NCI-H146 (cell line): ENCODE results near the gene WRAP73.
"Not testable (repeated sequence)": the region's sequence is repeated elsewhere in the genome, so short reads cannot be mapped to it uniquely, and the experiment has no call there.

Experiments
- DNase-seq: peaks from one replicate; lab custom pipeline; 2025; lab: John Stamatoyannopoulos, UW

WRAP73 gene

DNA sequence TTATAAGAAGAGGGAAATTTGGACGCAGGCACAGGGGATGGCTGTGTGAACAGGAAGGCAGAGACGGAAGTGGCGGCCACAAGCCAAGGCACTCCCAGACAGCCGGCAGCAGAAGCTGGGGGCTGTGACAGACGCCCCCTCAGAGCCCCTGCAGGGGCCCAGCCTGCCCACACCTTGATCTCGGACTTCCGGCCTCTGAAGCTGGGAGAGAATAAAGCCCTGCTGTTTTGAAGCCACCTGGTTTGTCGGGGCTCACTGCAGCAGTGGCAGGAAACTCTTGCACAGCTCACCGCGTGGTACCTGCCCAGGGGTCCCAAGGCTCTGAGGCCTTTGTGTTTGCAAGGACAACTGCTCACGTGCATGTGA lies 52.3 kb downstream of the WRAP73 start:
- peak; percentile 24 for DNase-seq

DNA sequence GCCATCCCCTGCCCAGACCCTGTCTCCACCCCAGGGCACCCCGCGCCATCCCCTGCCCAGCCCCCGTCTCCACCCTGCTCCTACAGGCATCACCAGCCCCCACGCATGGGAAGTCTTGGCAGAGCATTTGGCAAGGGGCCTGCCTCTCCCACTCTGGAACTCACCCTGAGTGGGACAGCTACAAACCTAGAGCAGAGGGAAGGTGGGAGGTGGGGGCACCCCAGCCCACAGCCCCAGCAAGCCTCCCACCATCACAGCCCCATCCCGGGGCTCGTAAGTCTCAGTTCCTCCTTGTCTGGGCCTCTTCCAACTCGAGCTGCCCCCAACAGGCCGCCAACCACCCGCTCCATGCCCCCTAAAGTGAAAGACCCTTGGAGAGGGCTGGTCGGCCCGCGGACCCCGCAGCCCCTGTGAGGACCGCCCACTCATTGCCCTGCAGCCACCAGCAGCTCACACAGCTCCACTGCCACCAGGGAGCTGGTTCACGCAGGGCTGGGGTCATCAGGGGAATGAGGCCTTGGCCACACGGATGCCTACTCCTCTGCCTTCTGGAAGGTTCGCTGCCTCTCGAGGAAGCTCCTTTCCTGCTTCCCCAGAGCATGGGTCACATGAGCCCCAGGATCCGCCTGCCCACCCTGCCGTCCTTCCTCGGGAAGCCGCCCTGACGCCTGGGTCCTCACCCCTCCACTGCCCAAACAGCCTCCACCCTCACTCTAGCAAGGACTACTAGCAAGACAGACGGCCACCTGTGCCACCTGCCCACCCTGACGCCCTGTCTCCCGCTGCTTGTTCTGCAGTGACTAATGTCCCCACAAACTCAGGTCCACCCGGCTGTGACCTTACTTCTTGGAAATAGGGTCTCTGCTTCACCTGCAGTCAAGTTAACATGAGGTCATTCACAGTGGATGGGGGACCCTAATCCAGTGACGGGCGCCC lies 53.0 kb downstream of the WRAP73 start:
- no peak for DNase-seq

GRCh38 chr1:3595949-3596348 lies 54.0 kb downstream of the WRAP73 start:
- DNase-seq, result no peak

DNA sequence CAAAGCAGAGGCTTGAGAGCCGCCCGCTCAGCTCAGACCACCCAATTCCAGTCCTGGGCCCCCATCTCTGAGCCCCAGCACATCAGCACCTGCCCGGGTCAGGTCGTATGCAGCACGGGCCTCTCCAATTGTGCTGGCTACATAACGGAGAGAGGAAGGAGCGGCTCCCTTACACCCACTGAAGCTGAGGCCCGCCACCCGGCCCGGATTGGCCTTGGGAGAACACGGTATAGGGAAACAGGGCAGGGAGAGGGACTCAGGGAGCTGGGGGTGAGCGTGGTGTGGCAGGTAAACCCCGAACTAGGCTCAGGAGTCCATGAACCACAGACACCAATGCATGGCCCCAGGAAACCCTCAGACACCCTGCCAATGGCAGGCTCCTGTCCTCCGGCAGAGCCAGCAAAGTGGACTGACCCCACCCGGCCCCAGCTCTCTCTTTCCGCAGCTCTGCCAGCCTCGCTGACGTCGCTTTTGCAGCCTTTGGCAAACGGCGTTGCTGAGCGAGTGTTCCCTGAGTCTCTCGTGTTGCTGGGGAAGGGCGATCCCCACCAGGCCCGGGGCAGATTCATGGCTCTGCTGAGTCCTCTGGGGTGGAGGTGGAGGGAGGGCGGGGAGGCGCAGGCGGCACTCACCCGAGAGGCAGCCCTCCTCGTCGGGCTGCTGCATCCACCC lies 55.1 kb downstream of the WRAP73 start:
- DNase-seq, result no peak

DNA sequence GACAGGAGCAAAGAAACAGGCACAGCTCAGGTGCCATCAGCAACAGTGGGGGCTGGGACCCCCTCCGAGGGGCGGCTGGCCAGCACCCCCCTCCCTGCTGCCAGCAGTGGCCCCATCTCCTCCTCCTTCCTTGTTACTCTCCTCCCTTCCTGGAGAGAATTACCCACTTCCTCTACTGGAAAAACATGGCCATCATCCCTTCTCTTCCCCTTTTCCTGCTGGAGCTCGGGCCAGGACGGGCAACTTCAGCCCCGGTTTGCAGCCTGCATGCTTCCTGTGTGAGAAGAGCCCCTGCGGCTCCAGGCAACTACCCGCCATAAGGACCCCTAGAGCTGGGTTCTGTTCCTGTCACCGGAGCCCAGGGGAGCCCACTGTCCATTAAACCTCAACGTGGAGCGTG lies 56.2 kb downstream of the WRAP73 start:
- no peak for DNase-seq

GRCh38 chr1:3593334-3593733 lies 56.6 kb downstream of the WRAP73 start:
- DNase-seq, result no peak

DNA sequence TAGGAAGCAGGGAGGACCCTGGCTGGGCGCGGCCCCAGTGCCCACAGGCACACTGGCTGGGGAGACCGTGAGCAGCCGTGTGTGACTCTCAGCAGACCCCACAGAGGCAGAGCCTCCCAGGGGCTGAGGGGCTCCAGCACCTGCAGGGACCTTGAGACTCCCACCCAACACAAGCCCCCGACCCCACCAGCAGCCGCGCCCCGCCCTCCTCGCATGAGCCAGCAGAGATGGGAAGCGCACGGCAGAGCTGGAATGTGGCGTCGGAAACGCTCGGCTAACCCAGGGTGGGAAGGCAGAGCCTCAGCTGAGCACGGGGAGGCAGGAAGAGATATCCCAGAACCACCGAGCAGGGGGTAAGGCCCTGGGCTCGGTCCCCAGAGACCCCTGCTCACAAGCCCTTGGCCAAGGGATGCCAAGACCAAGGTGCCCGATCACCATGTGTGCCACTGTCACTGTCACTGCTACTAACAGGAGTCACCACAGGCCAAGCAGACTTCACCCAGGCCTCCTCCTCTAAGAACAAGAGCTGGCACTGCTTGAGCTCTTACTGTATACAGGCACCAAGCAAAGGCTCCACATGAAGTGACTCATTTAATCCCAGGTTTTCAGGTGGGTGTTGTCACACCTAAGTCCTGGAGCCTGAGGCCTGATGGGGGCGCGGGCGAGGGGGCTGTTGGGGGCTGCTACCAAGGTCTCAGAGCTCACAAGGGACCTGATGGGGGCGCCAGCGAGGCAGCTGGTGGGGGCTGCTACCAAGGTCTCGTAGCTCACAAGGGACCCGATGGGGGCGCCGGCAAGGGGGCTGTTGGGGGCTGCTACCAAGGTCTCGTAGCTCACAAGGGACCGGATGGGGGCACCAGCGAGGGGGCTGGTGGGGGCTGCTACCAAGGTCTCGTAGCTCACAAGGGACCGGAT lies 58.7 kb downstream of the WRAP73 start:
- no peak for DNase-seq

- DNase-seq, result no peak
These were observed 59.7 kb downstream of the WRAP73 start for GRCh38 chr1:3590139-3590763.

- DNase-seq, result no peak
These were observed 61.5 kb downstream of the WRAP73 start for GRCh38 chr1:3588395-3588794.

- DNase-seq, result no peak
These were observed 62.7 kb downstream of the WRAP73 start for GRCh38 chr1:3586986-3587759.

DNA sequence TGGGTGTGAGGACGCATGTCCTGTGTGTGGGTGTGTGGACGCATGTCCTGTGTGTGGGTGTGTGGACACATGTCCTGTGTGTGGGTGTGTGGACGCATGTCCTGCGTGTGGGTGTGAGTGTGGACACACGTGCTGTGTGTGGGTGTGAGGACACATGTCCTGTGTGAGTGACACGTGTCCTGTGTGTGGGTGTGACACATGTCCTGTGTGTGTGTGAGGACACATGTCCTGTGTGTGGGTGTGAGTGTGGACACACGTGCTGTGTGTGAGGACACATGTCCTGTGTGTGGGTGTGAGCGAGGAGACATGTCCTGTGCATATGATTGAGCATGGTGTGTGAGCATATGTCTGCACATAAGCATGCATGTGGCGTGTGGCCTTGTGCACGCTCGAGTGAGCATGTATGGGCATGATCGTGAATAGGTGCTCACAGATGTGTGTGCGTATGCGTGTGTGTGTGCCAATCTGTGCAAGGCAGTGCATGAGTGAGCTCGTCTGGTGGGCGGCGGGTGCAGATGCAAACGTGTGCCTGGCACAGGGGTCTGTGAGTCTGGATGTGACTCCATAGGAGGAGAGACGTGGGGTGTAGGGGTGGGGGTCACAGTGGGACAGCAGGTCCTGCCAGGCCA lies 63.8 kb downstream of the WRAP73 start:
- DNase-seq, result no peak

DNA sequence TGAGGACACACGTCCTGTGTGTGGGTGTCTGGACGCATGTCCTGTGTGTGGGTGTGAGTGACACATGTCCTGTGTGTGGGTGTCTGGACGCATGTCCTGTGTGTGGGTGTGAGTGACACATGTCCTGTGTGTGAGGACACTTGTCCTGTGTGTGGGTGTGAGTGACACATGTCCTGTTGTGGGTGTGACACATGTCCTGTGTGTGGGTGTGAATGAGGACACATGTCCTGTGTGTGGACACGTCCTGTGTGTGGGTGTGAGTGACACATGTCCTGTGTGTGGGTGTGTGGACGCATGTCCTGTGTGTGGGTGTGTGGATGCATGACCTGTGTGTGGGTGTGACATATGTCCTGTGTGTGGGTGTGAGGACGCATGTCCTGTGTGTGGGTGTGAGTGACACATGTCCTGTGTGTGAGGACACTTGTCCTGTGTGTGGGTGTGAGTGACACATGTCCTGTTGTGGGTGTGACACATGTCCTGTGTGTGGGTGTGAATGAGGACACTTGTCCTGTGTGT lies 64.5 kb downstream of the WRAP73 start:
- not testable (repeated sequence) for DNase-seq

- no peak for DNase-seq
These were observed 65.0 kb downstream of the WRAP73 start for GRCh38 chr1:3584915-3585314.

DNA sequence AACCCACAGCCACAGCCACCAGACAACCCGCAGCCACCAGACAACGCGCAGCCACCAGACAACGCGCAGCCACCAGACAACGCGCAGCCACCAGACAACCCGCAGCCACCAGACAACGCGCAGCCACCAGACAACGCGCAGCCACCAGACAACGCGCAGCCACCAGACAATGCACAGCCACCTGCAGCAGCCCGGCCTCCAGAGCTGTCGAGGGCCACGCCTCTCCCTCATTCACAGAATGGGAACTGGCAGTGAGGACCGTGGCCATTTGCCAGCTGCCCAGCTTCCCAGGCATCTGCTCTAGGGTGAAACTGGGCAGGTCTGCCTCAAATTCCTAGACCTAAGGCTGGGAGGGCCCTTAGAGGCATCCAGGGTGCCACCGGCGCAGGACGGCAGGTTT lies 66.2 kb downstream of the WRAP73 start:
- not testable (repeated sequence) for DNase-seq

- no peak for DNase-seq
These were observed 68.4 kb downstream of the WRAP73 start for GRCh38 chr1:3581296-3582036.
